ENCODE measurements around the gene ARHGAP4.

GRCh38 chrX:153866302-153867019 is 59.6 kb downstream of the ARHGAP4 start:
- no peak for TF ChIP-seq POLR2A (IDR thresholded peaks at IDR 0.05)
- no peak for TF ChIP-seq CTCF (IDR thresholded peaks at IDR 0.05)
- TF ChIP-seq EP300 (IDR thresholded peaks at IDR 0.05), result no peak

Measured in tibial nerve (tissue), 4 donors.